ENCODE measurements around the gene FADS2.

The FADS2 gene

DNA sequence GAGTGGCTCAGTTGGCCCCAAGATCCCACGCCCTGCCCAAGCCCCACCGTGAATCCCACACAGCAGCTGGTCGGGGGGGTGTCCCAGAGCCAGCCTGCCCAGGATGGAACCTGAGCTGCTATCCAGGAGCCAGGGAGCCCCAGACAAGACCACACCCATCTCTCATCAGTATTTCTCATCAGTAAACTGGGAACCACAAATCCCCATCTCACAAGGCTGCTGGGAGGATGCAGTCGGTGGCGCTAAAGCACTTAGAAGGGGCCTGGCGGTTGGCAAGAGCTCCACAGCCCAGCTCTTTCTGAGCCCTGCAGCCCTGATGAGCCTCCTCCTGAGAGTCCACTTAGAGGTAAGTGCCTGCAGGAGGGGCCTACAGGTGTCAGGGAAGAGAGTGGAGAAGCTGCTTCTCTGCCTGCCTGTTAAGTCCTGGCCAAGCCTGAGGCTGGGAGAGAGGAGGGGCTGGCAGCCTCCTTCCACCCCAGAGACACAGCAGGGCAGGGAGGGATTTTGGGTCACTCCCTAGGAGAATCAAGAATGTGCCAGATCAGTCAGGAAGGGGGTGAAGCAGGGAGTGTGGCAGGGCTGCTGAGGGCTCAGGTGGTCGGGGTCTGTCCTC, 57.2 kb downstream of the FADS2 start:
- H3F3A ChIP-seq (ENCODE audit: insufficient read depth, low read length) = no peaks in the 10 kb centered on the region
- H3K9me3 ChIP-seq (replicated peaks; ENCODE audit: insufficient read depth, low read length) = no peaks in the 10 kb centered on the region
- H3K4me2 ChIP-seq (ENCODE audit: low read depth, low read length) = no peak overlapping the region
- H3K4me1 ChIP-seq (ENCODE audit: low read length) = no peaks in the 10 kb centered on the region
- no peak overlapping the region for H3K9ac ChIP-seq (ENCODE audit: low read length)
- no peaks in the 10 kb centered on the region for H3K36me3 ChIP-seq (replicated peaks; ENCODE audit: insufficient read depth, low read length)
- TF ChIP-seq EZH2 (optimal IDR thresholded peaks at IDR 0.05; ENCODE audit: low read depth, low read length) (no peak), EZH2phosphoT487 (IDR thresholded peaks at IDR 0.05; ENCODE audit: low read length) (no peak)
- TF ChIP-seq, protein P1, sequence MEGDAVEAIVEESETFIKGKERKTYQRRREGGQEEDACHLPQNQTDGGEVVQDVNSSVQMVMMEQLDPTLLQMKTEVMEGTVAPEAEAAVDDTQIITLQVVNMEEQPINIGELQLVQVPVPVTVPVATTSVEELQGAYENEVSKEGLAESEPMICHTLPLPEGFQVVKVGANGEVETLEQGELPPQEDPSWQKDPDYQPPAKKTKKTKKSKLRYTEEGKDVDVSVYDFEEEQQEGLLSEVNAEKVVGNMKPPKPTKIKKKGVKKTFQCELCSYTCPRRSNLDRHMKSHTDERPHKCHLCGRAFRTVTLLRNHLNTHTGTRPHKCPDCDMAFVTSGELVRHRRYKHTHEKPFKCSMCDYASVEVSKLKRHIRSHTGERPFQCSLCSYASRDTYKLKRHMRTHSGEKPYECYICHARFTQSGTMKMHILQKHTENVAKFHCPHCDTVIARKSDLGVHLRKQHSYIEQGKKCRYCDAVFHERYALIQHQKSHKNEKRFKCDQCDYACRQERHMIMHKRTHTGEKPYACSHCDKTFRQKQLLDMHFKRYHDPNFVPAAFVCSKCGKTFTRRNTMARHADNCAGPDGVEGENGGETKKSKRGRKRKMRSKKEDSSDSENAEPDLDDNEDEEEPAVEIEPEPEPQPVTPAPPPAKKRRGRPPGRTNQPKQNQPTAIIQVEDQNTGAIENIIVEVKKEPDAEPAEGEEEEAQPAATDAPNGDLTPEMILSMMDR (IDR thresholded peaks at IDR 0.05; ENCODE audit: low read length) = no peak
- H3K27me3 ChIP-seq (replicated peaks; ENCODE audit: insufficient read depth, low read length) = peaks cover 8% of the 10 kb centered on the region; the same call in 1 of the 2 replicates
- no peaks in the 10 kb centered on the region for H4K20me1 ChIP-seq (ENCODE audit: insufficient read depth, low read length)
- no peak overlapping the region for H3K4me3 ChIP-seq (ENCODE audit: low read length)
- DNase-seq = no peak
- H3K9me2 ChIP-seq (replicated peaks; ENCODE audit: insufficient read depth, low read length) = no peaks in the 10 kb centered on the region
- no peaks in the 10 kb centered on the region for H3K79me2 ChIP-seq (ENCODE audit: low read length)
- no peak overlapping the region for H2AFZ ChIP-seq (ENCODE audit: low read length)
- H3K27ac ChIP-seq (ENCODE audit: low read length) = no peak overlapping the region

DNA sequence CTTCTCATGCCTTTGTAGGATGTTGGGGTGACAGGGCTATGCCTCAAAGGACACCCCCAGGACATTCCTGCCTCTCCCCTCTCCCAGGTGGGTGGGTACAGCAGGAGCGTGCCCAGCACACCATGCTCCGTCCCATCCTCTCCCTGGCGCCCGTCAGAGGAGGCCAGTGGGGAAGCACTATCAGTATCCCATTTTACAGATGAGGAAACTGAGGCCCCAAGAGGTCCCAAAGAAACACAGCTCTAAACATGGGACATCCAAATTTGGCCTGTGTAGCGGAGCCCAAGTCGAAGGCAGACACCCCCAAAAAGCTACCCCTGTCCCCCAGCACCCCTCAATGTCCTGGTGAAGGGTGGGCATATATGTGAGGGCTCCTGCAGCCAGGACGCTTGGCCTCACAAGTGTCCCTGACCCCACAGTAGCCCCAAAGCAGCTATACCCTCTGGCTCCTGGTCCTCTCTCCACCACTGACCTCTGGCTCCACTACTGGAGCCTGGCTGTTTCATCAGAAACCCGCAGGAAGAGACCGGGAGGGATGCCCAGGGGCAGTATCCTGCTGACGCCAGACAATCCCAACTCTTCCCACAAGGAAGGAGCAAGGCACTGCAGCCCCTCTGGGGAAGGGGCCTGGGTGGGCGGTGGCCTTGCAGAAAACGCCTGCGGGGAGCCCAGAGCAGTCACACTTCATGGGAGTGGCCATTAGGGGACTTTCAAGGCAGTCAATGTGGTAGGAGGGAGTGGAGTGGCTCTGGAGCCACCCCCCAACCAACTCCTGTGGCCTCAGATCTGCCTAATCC, 57.9 kb downstream of the FADS2 start:
- Histone ChIP-seq H3K9me2 (replicated peaks; ENCODE audit: insufficient read depth, low read length) (no peaks in the 10 kb centered on the region), H3K36me3 (replicated peaks; ENCODE audit: insufficient read depth, low read length) (no peaks in the 10 kb centered on the region), H3K4me2 (ENCODE audit: low read depth, low read length) (no peak overlapping the region), H3K4me3 (ENCODE audit: low read length) (no peak overlapping the region), H4K20me1 (ENCODE audit: insufficient read depth, low read length) (no peaks in the 10 kb centered on the region), H3K27ac (ENCODE audit: low read length) (no peak overlapping the region), H3K79me2 (ENCODE audit: low read length) (no peaks in the 10 kb centered on the region), H3K9ac (ENCODE audit: low read length) (no peak overlapping the region), H3K9me3 (replicated peaks; ENCODE audit: insufficient read depth, low read length) (no peaks in the 10 kb centered on the region), H2AFZ (ENCODE audit: low read length) (no peak overlapping the region), H3K4me1 (ENCODE audit: low read length) (peaks cover 4% of the 10 kb centered on the region; the same call in 1 of the 2 replicates), H3K27me3 (replicated peaks; ENCODE audit: insufficient read depth, low read length) (peaks cover 6% of the 10 kb centered on the region; the same call in 1 of the 2 replicates), H3F3A (ENCODE audit: insufficient read depth, low read length) (no peaks in the 10 kb centered on the region)
- no peak for TF ChIP-seq EZH2phosphoT487 (IDR thresholded peaks at IDR 0.05; ENCODE audit: low read length)
- TF ChIP-seq EZH2 (optimal IDR thresholded peaks at IDR 0.05; ENCODE audit: low read depth, low read length) = no peak
- TF ChIP-seq, protein P1 (IDR thresholded peaks at IDR 0.05; ENCODE audit: low read length) = no peak
- DNase-seq = no peak

DNA sequence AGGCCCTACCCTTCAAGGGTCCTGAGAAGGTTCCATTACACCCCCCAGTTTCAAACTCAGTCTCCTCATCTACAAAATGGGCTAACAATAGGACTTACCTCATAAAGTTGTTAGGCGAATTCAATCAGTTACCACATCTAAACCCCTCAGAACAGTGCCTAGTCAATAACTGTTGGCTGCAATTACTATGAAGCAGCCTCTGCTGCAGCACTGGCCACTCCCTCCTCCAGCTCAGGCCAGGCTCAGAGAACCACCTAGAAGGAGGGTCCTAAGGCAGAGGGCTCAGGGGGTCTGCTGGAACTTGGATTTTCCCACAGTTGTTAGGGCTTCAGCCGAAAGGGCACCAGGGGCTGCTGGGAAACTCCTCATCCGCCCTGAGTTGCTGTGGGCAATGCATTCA, 58.5 kb downstream of the FADS2 start:
- Histone ChIP-seq H3K4me1 (ENCODE audit: low read length) (peaks cover 4% of the 10 kb centered on the region; the same call in 1 of the 2 replicates), H3F3A (ENCODE audit: insufficient read depth, low read length) (0 out of 2 replicates have a peak, but pooled peaks cover 1% of the 10 kb centered on the region), H3K79me2 (ENCODE audit: low read length) (no peaks in the 10 kb centered on the region), H4K20me1 (ENCODE audit: insufficient read depth, low read length) (no peaks in the 10 kb centered on the region), H3K4me3 (ENCODE audit: low read length) (no peak overlapping the region), H3K4me2 (ENCODE audit: low read depth, low read length) (no peak overlapping the region), H3K9ac (ENCODE audit: low read length) (no peak overlapping the region), H3K27me3 (replicated peaks; ENCODE audit: insufficient read depth, low read length) (peaks cover 6% of the 10 kb centered on the region; the same call in 1 of the 2 replicates), H3K36me3 (replicated peaks; ENCODE audit: insufficient read depth, low read length) (no peaks in the 10 kb centered on the region), H3K9me3 (replicated peaks; ENCODE audit: insufficient read depth, low read length) (no peaks in the 10 kb centered on the region), H3K27ac (ENCODE audit: low read length) (no peak overlapping the region), H3K9me2 (replicated peaks; ENCODE audit: insufficient read depth, low read length) (no peaks in the 10 kb centered on the region), H2AFZ (ENCODE audit: low read length) (no peak overlapping the region)
- TF ChIP-seq EZH2phosphoT487 (IDR thresholded peaks at IDR 0.05; ENCODE audit: low read length) (no peak), EZH2 (optimal IDR thresholded peaks at IDR 0.05; ENCODE audit: low read depth, low read length) (no peak)
- TF ChIP-seq, protein P1 (IDR thresholded peaks at IDR 0.05; ENCODE audit: low read length) = no peak
- no peak for DNase-seq
